HepG2 (cell line): ENCODE results near the gene RNASE7. TPM values are rescaled to one million over a fixed set of nuclear protein-coding genes. Genes with fewer than 3 reads are reported as not detected.

Experiments
- ARID2 ChIP-seq: sonication (generic); formaldehyde crosslinking; IDR thresholded peaks from 2 replicates; pipeline ENCODE4 v1.8.1; 2022; ENCODE audit warnings: mild to moderate bottlenecking, missing genetic modification reagents, borderline replicate concordance
- RCOR2 ChIP-seq: IDR thresholded peaks from 2 replicates; pipeline ENCODE4 v1.6.1; 2016; ENCODE audit warnings: missing biosample characterization, missing genetic modification reagents
- SATB2 ChIP-seq: sonication (generic); formaldehyde crosslinking; IDR thresholded peaks from 2 replicates; pipeline ENCODE4 v1.5.0; 2020; ENCODE audit warnings: missing genetic modification reagents
- ZC3H4 ChIP-seq: sonication (generic); formaldehyde crosslinking; IDR thresholded peaks from 2 replicates; pipeline ENCODE4 v1.4.0; 2020; ENCODE audit warnings: missing genetic modification reagents, borderline replicate concordance
- ZFP1 ChIP-seq: IDR thresholded peaks from 2 replicates; pipeline ENCODE4 v1.6.1; 2016
- ZFY ChIP-seq: sonication (generic); formaldehyde crosslinking; IDR thresholded peaks from 2 replicates; pipeline ENCODE4 v1.4.0; 2020; ENCODE audit warnings: missing genetic modification reagents
- ZNF263 ChIP-seq: sonication (generic); formaldehyde crosslinking; IDR thresholded peaks from 2 replicates; pipeline ENCODE4 v1.4.0; 2020; ENCODE audit warnings: missing genetic modification reagents
- polyA plus RNA-seq, 8 experiments: library from polyadenylated mRNA; depleted of rRNA in 3 of 8; stranded (reverse) in 7 of 8; unstranded in 1 of 8; fragments of >200 nt; fragmentation: Illumina TruSeq in 4 of 8; extraction: Trizol in 4 of 8; gene quantifications; 2 replicates each; pipeline versions ENCODE4 v1.2.1 to v1.2.3, GENCODE V29; 2011 to 2016; ENCODE audit warnings: low read depth in 4 of 8, missing spikeins in 1 of 8, mixed read lengths in 1 of 8; ENCODE audit not compliant: insufficient read depth in 1 of 8
- total RNA-seq, 5 experiments: library from RNA; depleted of rRNA; stranded (reverse); fragments of >200 nt; fragmentation: Illumina TruSeq; extraction: Trizol; gene quantifications; 2 replicates each; pipeline ENCODE4 v1.2.3, GENCODE V29; 2016; ENCODE audit warnings: low read depth in 1 of 5
- TF ChIP-seq, protein P1 (sequence below): sonication (generic); formaldehyde crosslinking; IDR thresholded peaks from 2 replicates; pipeline ENCODE4 v1.4.0; 2020; ENCODE audit warnings: missing genetic modification reagents, borderline replicate concordance
- TF ChIP-seq, protein P2 (sequence below): sonication (generic); formaldehyde crosslinking; IDR thresholded peaks from 2 replicates; pipeline ENCODE4 v1.4.0; 2020; ENCODE audit warnings: missing genetic modification reagents, mild to moderate bottlenecking, borderline replicate concordance
- TF ChIP-seq, protein P3 (sequence below): sonication (generic); formaldehyde crosslinking; IDR thresholded peaks from 2 replicates; pipeline ENCODE4 v1.4.0; 2020; ENCODE audit warnings: missing genetic modification reagents, borderline replicate concordance
- TF ChIP-seq, protein P4 (sequence below): sonication (generic); formaldehyde crosslinking; IDR thresholded peaks from 2 replicates; pipeline ENCODE4 v1.4.0; 2020; ENCODE audit warnings: missing genetic modification reagents
- TF ChIP-seq, protein P5 (sequence below): sonication (generic); formaldehyde crosslinking; IDR thresholded peaks from 2 replicates; pipeline ENCODE4 v1.5.1; 2020; ENCODE audit warnings: mild to moderate bottlenecking, missing genetic modification reagents, borderline replicate concordance

Gene RNASE7
- total and polyA plus RNA-seq, 2 of the 13 experiments (the other 11 are each of a cell fraction or from before 2014, with no cell fraction given): 0.04 TPM; not detected in 1

DNA sequence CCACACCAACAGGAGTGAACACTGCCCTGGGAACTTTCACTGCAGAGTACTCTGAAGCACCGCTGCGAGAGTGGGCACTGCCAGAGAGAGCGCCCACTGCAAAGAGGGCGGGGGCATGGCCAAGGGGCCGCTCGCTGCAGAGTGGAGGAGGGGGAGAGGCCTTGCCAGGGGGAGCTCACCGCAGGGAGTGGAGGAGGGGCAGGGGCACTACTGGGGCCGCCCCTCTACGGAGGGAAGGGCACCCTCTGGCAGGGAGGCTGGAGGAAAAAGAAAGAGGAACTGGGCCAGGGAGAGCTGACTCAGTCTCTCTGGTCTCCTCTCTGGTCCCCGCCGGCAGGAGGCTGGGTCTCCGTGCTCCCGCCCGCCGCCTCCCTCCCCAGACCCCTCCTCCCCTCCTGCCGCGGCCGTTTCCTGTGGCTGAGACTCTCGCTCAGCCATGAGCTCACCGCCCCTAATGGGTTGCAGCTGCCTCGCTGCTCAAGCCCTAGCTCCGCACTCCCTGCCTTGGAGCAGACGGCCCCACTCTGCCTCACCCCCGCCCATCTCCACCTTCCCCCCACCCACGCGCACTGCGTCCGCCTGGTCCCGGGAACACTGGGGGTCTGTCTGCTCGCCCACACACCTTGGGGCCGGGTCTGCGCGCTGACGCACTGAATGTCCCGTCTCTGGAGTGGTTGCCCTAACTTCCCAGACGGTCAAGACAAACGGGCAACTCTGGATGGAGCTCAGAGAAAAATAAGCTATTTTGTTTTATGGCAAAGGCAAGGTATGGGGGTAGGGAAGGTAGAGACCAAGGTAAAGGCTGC, 29.3 kb downstream of the RNASE7 start (continued):
- TF ChIP-seq, protein P1, sequence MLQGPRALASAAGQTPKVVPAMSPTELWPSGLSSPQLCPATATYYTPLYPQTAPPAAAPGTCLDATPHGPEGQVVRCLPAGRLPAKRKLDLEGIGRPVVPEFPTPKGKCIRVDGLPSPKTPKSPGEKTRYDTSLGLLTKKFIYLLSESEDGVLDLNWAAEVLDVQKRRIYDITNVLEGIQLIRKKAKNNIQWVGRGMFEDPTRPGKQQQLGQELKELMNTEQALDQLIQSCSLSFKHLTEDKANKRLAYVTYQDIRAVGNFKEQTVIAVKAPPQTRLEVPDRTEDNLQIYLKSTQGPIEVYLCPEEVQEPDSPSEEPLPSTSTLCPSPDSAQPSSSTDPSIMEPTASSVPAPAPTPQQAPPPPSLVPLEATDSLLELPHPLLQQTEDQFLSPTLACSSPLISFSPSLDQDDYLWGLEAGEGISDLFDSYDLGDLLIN (CRISPR knock-in tag): no peak
- TF ChIP-seq, protein P2, sequence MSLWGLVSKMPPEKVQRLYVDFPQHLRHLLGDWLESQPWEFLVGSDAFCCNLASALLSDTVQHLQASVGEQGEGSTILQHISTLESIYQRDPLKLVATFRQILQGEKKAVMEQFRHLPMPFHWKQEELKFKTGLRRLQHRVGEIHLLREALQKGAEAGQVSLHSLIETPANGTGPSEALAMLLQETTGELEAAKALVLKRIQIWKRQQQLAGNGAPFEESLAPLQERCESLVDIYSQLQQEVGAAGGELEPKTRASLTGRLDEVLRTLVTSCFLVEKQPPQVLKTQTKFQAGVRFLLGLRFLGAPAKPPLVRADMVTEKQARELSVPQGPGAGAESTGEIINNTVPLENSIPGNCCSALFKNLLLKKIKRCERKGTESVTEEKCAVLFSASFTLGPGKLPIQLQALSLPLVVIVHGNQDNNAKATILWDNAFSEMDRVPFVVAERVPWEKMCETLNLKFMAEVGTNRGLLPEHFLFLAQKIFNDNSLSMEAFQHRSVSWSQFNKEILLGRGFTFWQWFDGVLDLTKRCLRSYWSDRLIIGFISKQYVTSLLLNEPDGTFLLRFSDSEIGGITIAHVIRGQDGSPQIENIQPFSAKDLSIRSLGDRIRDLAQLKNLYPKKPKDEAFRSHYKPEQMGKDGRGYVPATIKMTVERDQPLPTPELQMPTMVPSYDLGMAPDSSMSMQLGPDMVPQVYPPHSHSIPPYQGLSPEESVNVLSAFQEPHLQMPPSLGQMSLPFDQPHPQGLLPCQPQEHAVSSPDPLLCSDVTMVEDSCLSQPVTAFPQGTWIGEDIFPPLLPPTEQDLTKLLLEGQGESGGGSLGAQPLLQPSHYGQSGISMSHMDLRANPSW: no peak
- TF ChIP-seq, protein P3, sequence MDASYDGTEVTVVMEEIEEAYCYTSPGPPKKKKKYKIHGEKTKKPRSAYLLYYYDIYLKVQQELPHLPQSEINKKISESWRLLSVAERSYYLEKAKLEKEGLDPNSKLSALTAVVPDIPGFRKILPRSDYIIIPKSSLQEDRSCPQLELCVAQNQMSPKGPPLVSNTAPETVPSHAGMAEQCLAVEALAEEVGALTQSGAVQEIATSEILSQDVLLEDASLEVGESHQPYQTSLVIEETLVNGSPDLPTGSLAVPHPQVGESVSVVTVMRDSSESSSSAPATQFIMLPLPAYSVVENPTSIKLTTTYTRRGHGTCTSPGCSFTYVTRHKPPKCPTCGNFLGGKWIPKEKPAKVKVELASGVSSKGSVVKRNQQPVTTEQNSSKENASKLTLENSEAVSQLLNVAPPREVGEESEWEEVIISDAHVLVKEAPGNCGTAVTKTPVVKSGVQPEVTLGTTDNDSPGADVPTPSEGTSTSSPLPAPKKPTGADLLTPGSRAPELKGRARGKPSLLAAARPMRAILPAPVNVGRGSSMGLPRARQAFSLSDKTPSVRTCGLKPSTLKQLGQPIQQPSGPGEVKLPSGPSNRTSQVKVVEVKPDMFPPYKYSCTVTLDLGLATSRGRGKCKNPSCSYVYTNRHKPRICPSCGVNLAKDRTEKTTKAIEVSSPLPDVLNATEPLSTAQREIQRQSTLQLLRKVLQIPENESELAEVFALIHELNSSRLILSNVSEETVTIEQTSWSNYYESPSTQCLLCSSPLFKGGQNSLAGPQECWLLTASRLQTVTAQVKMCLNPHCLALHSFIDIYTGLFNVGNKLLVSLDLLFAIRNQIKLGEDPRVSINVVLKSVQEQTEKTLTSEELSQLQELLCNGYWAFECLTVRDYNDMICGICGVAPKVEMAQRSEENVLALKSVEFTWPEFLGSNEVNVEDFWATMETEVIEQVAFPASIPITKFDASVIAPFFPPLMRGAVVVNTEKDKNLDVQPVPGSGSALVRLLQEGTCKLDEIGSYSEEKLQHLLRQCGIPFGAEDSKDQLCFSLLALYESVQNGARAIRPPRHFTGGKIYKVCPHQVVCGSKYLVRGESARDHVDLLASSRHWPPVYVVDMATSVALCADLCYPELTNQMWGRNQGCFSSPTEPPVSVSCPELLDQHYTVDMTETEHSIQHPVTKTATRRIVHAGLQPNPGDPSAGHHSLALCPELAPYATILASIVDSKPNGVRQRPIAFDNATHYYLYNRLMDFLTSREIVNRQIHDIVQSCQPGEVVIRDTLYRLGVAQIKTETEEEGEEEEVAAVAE (CRISPR knock-in tag): no peak
- TF ChIP-seq ZFP1 (CRISPR knock-in tag) (no peak; the same call in 1 of the 2 replicates), ZC3H4 (CRISPR knock-in tag) (no peak), ZNF263 (CRISPR knock-in tag) (peak; percentile 100), SATB2 (CRISPR knock-in tag) (no peak), RCOR2 (CRISPR knock-in tag) (0 out of 2 replicates have a peak, but pooled peaks have one; percentile 13), ARID2 (CRISPR knock-in tag) (no peak), ZFY (CRISPR knock-in tag) (no peak; the same call in 1 of the 2 replicates)
- TF ChIP-seq, protein P4, sequence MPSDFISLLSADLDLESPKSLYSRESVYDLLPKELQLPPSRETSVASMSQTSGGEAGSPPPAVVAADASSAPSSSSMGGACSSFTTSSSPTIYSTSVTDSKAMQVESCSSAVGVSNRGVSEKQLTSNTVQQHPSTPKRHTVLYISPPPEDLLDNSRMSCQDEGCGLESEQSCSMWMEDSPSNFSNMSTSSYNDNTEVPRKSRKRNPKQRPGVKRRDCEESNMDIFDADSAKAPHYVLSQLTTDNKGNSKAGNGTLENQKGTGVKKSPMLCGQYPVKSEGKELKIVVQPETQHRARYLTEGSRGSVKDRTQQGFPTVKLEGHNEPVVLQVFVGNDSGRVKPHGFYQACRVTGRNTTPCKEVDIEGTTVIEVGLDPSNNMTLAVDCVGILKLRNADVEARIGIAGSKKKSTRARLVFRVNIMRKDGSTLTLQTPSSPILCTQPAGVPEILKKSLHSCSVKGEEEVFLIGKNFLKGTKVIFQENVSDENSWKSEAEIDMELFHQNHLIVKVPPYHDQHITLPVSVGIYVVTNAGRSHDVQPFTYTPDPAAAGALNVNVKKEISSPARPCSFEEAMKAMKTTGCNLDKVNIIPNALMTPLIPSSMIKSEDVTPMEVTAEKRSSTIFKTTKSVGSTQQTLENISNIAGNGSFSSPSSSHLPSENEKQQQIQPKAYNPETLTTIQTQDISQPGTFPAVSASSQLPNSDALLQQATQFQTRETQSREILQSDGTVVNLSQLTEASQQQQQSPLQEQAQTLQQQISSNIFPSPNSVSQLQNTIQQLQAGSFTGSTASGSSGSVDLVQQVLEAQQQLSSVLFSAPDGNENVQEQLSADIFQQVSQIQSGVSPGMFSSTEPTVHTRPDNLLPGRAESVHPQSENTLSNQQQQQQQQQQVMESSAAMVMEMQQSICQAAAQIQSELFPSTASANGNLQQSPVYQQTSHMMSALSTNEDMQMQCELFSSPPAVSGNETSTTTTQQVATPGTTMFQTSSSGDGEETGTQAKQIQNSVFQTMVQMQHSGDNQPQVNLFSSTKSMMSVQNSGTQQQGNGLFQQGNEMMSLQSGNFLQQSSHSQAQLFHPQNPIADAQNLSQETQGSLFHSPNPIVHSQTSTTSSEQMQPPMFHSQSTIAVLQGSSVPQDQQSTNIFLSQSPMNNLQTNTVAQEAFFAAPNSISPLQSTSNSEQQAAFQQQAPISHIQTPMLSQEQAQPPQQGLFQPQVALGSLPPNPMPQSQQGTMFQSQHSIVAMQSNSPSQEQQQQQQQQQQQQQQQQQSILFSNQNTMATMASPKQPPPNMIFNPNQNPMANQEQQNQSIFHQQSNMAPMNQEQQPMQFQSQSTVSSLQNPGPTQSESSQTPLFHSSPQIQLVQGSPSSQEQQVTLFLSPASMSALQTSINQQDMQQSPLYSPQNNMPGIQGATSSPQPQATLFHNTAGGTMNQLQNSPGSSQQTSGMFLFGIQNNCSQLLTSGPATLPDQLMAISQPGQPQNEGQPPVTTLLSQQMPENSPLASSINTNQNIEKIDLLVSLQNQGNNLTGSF: no peak
- TF ChIP-seq, protein P5, sequence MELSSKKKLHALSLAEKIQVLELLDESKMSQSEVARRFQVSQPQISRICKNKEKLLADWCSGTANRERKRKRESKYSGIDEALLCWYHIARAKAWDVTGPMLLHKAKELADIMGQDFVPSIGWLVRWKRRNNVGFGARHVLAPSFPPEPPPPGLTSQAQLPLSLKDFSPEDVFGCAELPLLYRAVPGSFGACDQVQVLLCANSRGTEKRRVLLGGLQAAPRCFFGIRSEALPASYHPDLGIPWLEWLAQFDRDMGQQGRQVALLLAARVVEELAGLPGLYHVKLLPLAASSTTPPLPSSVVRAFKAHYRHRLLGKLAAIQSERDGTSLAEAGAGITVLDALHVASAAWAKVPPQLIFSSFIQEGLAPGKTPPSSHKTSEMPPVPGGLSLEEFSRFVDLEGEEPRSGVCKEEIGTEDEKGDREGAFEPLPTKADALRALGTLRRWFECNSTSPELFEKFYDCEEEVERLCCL (CRISPR knock-in tag): no peak
